A549 treated with AZD9567 at 1 μM for 4 hours (cell line): ENCODE measurements around the gene LSR. TPM values are rescaled to one million over a fixed set of nuclear protein-coding genes. Genes with fewer than 3 reads are reported as not detected.

ENCODE experiments used
- total RNA-seq: library from RNA; stranded (reverse); fragments of 200-300 nt; extraction: Qiagen RNA extraction; gene quantifications from 5 replicates; pipeline ENCODE4 v1.2.3, GENCODE V29; 2022; ENCODE audit not compliant: insufficient read depth

LSR gene, protein sequence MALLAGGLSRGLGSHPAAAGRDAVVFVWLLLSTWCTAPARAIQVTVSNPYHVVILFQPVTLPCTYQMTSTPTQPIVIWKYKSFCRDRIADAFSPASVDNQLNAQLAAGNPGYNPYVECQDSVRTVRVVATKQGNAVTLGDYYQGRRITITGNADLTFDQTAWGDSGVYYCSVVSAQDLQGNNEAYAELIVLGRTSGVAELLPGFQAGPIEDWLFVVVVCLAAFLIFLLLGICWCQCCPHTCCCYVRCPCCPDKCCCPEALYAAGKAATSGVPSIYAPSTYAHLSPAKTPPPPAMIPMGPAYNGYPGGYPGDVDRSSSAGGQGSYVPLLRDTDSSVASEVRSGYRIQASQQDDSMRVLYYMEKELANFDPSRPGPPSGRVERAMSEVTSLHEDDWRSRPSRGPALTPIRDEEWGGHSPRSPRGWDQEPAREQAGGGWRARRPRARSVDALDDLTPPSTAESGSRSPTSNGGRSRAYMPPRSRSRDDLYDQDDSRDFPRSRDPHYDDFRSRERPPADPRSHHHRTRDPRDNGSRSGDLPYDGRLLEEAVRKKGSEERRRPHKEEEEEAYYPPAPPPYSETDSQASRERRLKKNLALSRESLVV
- total RNA-seq, result 5.7 to 11.3 TPM (median 9.0 TPM) in 5 replicates

DNA sequence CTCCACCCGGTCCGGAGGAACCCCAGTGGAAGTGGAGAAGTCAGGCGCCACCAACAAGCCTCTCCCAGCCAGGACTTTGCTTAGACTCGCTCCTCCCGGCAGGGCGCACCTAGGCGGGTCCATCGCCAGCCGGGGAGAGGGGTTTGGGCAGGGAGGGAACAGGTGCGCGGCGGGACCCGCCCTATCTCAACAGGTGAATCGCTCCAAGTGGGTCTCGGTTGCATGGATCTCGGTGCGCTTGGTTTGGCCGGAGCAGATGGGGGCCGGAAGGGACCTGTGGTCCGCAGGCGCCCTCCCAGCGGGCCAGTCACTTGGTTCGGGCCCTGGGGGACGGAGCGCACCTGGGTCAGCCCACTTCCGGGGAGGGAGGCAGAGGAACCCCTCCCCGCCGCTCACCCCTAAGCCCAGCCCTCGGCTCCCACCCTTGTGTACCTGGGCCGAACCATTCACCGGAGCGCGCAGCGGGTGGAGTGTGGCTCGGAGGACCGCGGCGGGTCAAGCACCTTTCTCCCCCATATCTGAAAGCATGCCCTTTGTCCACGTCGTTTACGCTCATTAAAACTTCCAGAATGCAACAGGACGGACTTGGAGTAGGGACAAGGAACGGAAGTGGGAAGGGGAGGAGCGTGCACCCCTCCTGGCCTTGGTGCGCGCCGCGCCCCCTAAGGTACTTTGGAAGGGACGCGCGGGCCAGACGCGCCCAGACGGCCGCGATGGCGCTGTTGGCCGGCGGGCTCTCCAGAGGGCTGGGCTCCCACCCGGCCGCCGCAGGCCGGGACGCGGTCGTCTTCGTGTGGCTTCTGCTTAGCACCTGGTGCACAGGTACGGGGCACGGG lies at the start of gene LSR:
Gene LSR (plus strand): TSS at position 693 of the 836 bp plus-strand sequence. CDS start 21 bp downstream, at position 714.

DNA sequence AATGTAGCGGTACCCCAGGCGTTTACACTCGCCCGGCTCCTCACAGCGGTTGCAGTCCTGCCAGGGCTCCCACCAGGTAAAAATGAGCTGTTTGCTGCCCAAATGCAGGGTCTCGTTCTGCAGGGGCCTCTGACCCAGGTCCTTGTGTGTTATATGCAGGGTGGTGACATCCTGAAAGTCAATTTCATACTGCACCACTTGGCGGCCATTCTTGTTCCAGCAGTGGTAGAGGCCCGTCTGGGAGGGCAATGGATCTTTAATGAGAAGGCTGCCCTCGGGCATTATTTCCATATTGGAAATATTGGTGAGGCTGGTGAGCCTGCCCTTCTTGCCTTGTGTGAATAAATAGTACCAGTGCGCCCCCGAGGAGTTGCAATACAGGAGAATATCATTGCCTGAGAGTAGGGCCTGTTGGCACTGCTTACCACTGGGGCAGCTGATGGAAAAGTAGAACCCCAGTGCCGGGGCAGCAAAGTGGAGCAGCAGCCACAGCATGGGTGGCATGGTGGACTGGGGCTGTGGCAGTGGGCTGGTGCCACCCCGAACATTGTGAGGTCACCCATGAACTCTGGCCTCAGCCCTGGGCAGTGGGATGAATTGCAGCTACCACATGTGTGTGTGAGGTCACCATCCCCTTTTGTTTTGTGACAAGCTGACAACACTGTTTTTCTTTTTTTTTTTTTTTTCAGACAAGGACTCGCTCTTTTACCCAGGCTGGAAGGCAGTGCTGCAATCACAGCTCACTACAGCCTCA lies 20.4 kb upstream of the LSR start, which contains the start of gene FAM187B:
Gene FAM187B (minus strand): TSS at position 563 of the 754 bp plus-strand sequence. CDS start 59 bp downstream, at position 504.

DNA sequence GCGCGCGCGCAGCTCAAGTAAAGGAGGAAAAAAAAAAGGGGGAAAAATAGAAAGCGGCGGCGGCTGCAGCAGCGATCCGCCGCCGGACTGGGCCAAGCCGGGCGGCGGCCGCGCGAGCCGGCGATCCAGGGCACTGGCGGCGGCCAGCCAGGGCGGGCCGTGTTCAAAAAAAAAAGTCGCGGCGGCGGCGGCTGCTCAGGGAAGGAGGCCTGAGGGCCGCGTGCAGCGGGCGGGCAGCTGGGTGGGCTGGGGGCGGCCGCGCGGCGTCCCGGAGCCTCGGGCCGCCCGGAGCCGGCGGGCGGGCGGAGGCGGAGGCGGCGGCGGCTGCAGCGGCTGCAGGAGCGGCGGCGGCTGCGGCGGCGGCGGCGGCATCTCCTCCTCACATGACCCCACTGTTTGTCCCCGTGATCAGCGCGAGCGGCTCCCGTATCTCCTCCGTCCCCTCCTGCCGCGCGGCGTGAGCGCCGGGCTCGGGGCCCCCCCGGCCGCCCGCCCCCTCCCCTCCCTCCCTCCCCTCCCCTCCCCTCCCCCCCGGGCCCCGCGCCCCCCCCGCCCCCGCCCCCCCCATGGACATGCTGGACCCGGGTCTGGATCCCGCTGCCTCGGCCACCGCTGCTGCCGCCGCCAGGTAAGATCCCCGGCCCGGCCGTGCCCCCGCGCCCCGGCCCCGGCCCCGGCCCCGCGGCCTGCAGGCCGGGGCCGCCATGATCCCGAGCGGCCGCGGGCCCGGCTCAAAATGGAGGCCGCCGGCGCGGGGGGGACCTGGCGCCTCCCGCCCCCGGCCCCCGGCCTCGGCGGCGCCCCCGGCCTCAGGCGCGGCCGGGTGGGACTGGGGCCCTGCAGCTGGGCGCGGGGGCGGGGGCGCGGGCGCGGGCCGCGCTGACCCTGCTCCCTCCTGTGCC lies 20.0 kb downstream of the LSR start, which contains the start of gene USF2:
Gene USF2 (plus strand): TSS at position 427 of the 902 bp plus-strand sequence. CDS start 140 bp downstream, at position 567.

DNA sequence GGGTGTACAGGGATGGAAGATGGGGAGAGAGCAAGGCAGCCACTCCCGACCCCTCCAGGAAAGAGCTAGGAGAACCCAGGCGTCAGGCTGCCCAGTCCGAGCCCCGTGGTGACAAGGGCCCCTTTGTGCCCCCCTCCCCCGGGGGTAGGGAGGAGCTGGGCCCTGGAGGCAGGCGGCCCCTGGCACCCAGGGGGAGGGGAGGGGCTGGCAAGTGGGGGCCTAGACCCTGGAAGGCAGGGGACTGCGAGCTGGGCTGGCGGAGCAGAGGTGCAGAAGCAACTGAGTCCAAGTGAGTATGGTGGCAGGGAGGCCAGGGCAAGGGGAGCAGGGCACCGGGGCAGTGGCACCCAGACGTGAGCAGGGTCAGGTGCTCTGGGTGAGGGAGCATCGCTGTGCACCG lies 43.1 kb downstream of the LSR start, which contains the start of gene MAG:
Gene MAG (plus strand): TSS at position 246 of the 400 bp plus-strand sequence. CDS start 3,248 bp downstream, outside the sequence.

Other genes starting within 250 kb of the LSR start
- 129 to 140 TPM (median 137 TPM) in 5 replicates for gene GRAMD1A, start 248.7 kb upstream of the LSR start, total RNA-seq
- 8.7 to 17.8 TPM (median 17.2 TPM) in 5 replicates for gene SCN1B, start 218.5 kb upstream of the LSR start, total RNA-seq
- 0.09 to 0.20 TPM (median 0.13 TPM) in 3 of 5 replicates, not detected in the others for gene HPN, start 207.3 kb upstream of the LSR start, total RNA-seq
- 0.17 to 0.50 TPM (median 0.35 TPM) in 4 of 5 replicates, not detected in the other for gene FXYD3, start 133.2 kb upstream of the LSR start, total RNA-seq
- gene LGI4, start 113.9 kb upstream of the LSR start, total RNA-seq, result 0.07 to 0.32 TPM (median 0.22 TPM) in 4 of 5 replicates, not detected in the other
- gene FXYD1, start 110.2 kb upstream of the LSR start, total RNA-seq, result 0.21 to 0.88 TPM (median 0.29 TPM) in 4 of 5 replicates, not detected in the other
- 0.21 to 0.29 TPM (median 0.23 TPM) in 4 of 5 replicates, not detected in the other for gene FXYD7, start 105.7 kb upstream of the LSR start, total RNA-seq
- gene FXYD5, start 94.3 kb upstream of the LSR start, total RNA-seq, result 172 to 212 TPM (median 198 TPM) in 5 replicates
- gene FAM187B, start 20.3 kb upstream of the LSR start, total RNA-seq, result not detected in 5 replicates
- gene USF2, start 20.0 kb downstream of the LSR start, total RNA-seq, result 127 to 152 TPM (median 146 TPM) in 5 replicates
- gene HAMP, start 33.5 kb downstream of the LSR start, total RNA-seq, result 0.06 to 0.27 TPM (median 0.12 TPM) in 4 of 5 replicates, not detected in the other
- 0.09 to 0.13 TPM in 2 of 5 replicates, not detected in the others for gene MAG, start 43.2 kb downstream of the LSR start, total RNA-seq
- gene CD22, start 80.2 kb downstream of the LSR start, total RNA-seq, result 0.65 to 1.4 TPM (median 0.98 TPM) in 4 of 5 replicates, not detected in the other
- 0.05 TPM in 1 of 5 replicates, not detected in the others for gene FFAR1, start 98.9 kb downstream of the LSR start, total RNA-seq
- 0.07 TPM in 1 of 5 replicates, not detected in the others for gene FFAR3, start 109.5 kb downstream of the LSR start, total RNA-seq
- gene GPR42, start 122.1 kb downstream of the LSR start, total RNA-seq, result not detected in 5 replicates
- 0.14 TPM in 1 of 5 replicates, not detected in the others for gene FFAR2, start 199.3 kb downstream of the LSR start, total RNA-seq
- not detected in 5 replicates for gene KRTDAP, start 241.5 kb downstream of the LSR start, total RNA-seq